NT2/D1 (cell line): ENCODE results near the gene GNAI3.

Source experiments
- SUZ12 ChIP-seq: IDR thresholded peaks from 2 replicates; pipeline ENCODE4 v1.6.1; 2011; ENCODE audit not compliant: insufficient read length, insufficient read depth; ENCODE audit errors: extremely low read depth
- YY1 ChIP-seq: IDR thresholded peaks from 2 replicates; pipeline ENCODE4 v1.6.1; 2011; ENCODE audit not compliant: insufficient read length, insufficient read depth
- ZNF274 ChIP-seq: IDR thresholded peaks from 2 replicates; pipeline ENCODE4 v1.6.1; 2011; ENCODE audit warnings: mild to moderate bottlenecking, low read depth, low read length

- TF ChIP-seq ZNF274 (no peak), YY1 (no peak), SUZ12 (no peak)
These were observed 50.2 kb downstream of the GNAI3 start for GRCh38 chr1:109598655-109599054.
